Mesenchymal stem cell (in vitro differentiated cells and primary cell): ENCODE measurements around the gene ZSCAN22.
"Not testable (repeated sequence)": the region's sequence is repeated elsewhere in the genome, so short reads cannot be mapped to it uniquely, and the experiment has no call there.

Experiments
- DNase-seq: peaks from one replicate; pipeline ENCODE4 v3.0.0-alpha.2; 2013
- H2AFZ ChIP-seq: one replicate; pipeline ENCODE4 v1.6.1; 2013; ENCODE audit warnings: low read depth, mild to moderate bottlenecking, control low read depth, inconsistent platforms, low read length, moderate library complexity
- H2AK5ac ChIP-seq: 2 replicates; pipeline ENCODE4 v1.6.1; 2013; ENCODE audit warnings: low read length, moderate library complexity, mild to moderate bottlenecking, inconsistent platforms; ENCODE audit not compliant: severe bottlenecking
- H2BK120ac ChIP-seq: one replicate; pipeline ENCODE4 v1.6.1; 2013; ENCODE audit warnings: low read depth, mild to moderate bottlenecking, inconsistent platforms, low read length, moderate library complexity
- H2BK12ac ChIP-seq, 2 experiments: one replicate each; pipeline ENCODE4 v1.6.1; 2013; ENCODE audit warnings: inconsistent platforms in 2 of 2, low read length in 2 of 2, mild to moderate bottlenecking in 2 of 2, moderate library complexity in 2 of 2, control low read depth in 1 of 2
- H2BK15ac ChIP-seq: one replicate; pipeline ENCODE4 v1.6.1; 2013; ENCODE audit warnings: mild to moderate bottlenecking, low read depth, inconsistent platforms; ENCODE audit not compliant: poor library complexity, severe bottlenecking
- H2BK5ac ChIP-seq: 2 replicates; pipeline ENCODE4 v1.6.1; 2013; ENCODE audit warnings: low read depth, mild to moderate bottlenecking, low read length, control low read depth, inconsistent platforms; ENCODE audit not compliant: poor library complexity, severe bottlenecking
- H3K14ac ChIP-seq, 2 experiments: one replicate each; pipeline ENCODE4 v1.6.1; 2013; ENCODE audit warnings: inconsistent platforms in 2 of 2, low read length in 2 of 2, control low read depth in 1 of 2, mild to moderate bottlenecking in 1 of 2, moderate library complexity in 1 of 2
- H3K18ac ChIP-seq, 2 experiments: one replicate each; pipeline ENCODE4 v1.6.1; 2013; ENCODE audit warnings: inconsistent platforms in 2 of 2, low read length in 2 of 2, control low read depth in 1 of 2, low read depth in 1 of 2, mild to moderate bottlenecking in 1 of 2
- H3K23ac ChIP-seq, 2 experiments: one replicate each; pipeline ENCODE4 v1.6.1; 2013; ENCODE audit warnings: inconsistent platforms in 2 of 2, low read length in 2 of 2, mild to moderate bottlenecking in 2 of 2, moderate library complexity in 2 of 2, control low read depth in 1 of 2
- H3K27ac ChIP-seq: 2 replicates; pipeline ENCODE4 v1.5.1; 2013; ENCODE audit warnings: mild to moderate bottlenecking, moderate library complexity, low read length, control low read depth, inconsistent platforms; ENCODE audit not compliant: poor library complexity, severe bottlenecking
- H3K27me3 ChIP-seq, 2 experiments: 2 replicates each; pipeline versions ENCODE4 v1.6.1 to v1.7.0; 2013; ENCODE audit warnings: low read length in 2 of 2, mild to moderate bottlenecking in 2 of 2, moderate library complexity in 2 of 2, control low read depth in 1 of 2, inconsistent platforms in 1 of 2; ENCODE audit not compliant: control insufficient read depth in 1 of 2, insufficient read depth in 1 of 2
- H3K36me3 ChIP-seq, 2 experiments: 2 replicates each; pipeline versions ENCODE4 v1.6.1 to v1.7.0; 2013; ENCODE audit warnings: low read length in 2 of 2, control low read depth in 1 of 2, inconsistent platforms in 1 of 2, low read depth in 1 of 2, mild to moderate bottlenecking in 1 of 2; ENCODE audit not compliant: insufficient read depth in 2 of 2, control insufficient read depth in 1 of 2
- H3K4ac ChIP-seq, 2 experiments: one replicate each; pipeline ENCODE4 v1.6.1; 2013; ENCODE audit warnings: inconsistent platforms in 2 of 2, low read length in 2 of 2, mild to moderate bottlenecking in 2 of 2, moderate library complexity in 2 of 2, control low read depth in 1 of 2, low read depth in 1 of 2
- H3K4me1 ChIP-seq: 2 replicates; pipeline ENCODE4 v1.6.1; 2013; ENCODE audit warnings: low read depth, low read length, control low read depth; ENCODE audit not compliant: control insufficient read depth, insufficient read depth
- H3K4me2 ChIP-seq: 2 replicates; pipeline ENCODE4 v1.6.1; 2013; ENCODE audit warnings: low read length, mild to moderate bottlenecking, inconsistent platforms; ENCODE audit not compliant: poor library complexity, severe bottlenecking
- H3K4me3 ChIP-seq, 2 experiments: 2 replicates each; pipeline versions ENCODE4 v1.5.1 to v1.7.0; 2013; ENCODE audit warnings: low read length in 2 of 2, mild to moderate bottlenecking in 2 of 2, control low read depth in 1 of 2, low read depth in 1 of 2; ENCODE audit not compliant: insufficient read depth in 1 of 2
- H3K79me1 ChIP-seq: replicated peaks from 2 replicates; pipeline ENCODE4 v1.6.1; 2013; ENCODE audit warnings: mild to moderate bottlenecking, control low read depth, low read length, inconsistent platforms; ENCODE audit not compliant: poor library complexity, severe bottlenecking
- H3K9ac ChIP-seq: 2 replicates; pipeline ENCODE4 v1.7.0; 2013; ENCODE audit warnings: mild to moderate bottlenecking, low read length, moderate library complexity
- H3K9me3 ChIP-seq: 2 replicates; pipeline ENCODE4 v1.7.0; 2013; ENCODE audit warnings: mild to moderate bottlenecking, low read length; ENCODE audit not compliant: control insufficient read depth
- H4K8ac ChIP-seq: one replicate; pipeline ENCODE4 v1.6.1; 2013; ENCODE audit warnings: inconsistent platforms, mild to moderate bottlenecking, low read length, moderate library complexity
- H4K91ac ChIP-seq: one replicate; pipeline ENCODE4 v1.6.1; 2013; ENCODE audit warnings: mild to moderate bottlenecking, low read length, inconsistent platforms
- WGBS: methylation state at CpG from one replicate; pipeline ENCODE4 v1.1.7; 2013; ENCODE audit warnings: mixed read lengths; 5-methylcytosine and 5-hydroxymethylcytosine counted together

Gene ZSCAN22

DNA sequence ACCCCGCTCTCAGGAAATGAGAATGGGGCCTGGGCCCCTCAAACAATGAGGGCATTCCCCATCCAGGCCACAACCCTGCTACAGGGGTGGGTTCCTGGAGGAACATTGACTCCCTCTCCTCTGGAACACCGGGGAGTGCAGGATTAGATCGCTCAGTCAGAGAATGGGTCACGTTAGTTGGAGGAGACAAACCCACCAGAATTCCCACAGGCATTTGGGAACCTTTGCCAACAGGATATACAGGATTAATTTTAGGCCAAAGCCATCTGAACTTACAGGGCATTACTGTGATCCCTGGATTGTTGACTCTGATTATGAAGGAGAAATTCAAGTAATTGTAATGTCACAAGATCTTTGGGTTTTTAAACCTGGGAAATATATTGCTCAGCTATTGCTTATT lies 19.1 kb upstream of the ZSCAN22 start:
- H2BK120ac ChIP-seq = no peak overlapping the region
- no peaks in the 10 kb centered on the region for H3K27me3 ChIP-seq
- no peak overlapping the region for H4K8ac ChIP-seq
- H3K4me2 ChIP-seq = no peak overlapping the region
- H3K18ac ChIP-seq = no peak overlapping the region
- peaks cover 31 to 56% of the 10 kb centered on the region in 2 experiments for H3K36me3 ChIP-seq
- WGBS = 96% methylated on average over 4 of the region's 4 CpGs
- H3K4me1 ChIP-seq = peaks cover 3% of the 10 kb centered on the region
- no peak overlapping the region for H3K27ac ChIP-seq
- no peak overlapping the region for H3K4me3 ChIP-seq
- H4K91ac ChIP-seq = no peak overlapping the region
- no peak overlapping the region for H2AFZ ChIP-seq
- peaks cover 40% of the 10 kb centered on the region for H3K79me1 ChIP-seq
- no peak overlapping the region for H3K9ac ChIP-seq
- H3K4ac ChIP-seq = no peak overlapping the region
- H3K9me3 ChIP-seq = no peaks in the 10 kb centered on the region
- no peak for DNase-seq
- no peak overlapping the region for H2BK12ac ChIP-seq
- no peak overlapping the region for H2BK5ac ChIP-seq
- H2AK5ac ChIP-seq = no peak overlapping the region
- no peak overlapping the region for H3K23ac ChIP-seq
- no peak overlapping the region for H2BK15ac ChIP-seq
- H3K14ac ChIP-seq = no peak overlapping the region

DNA sequence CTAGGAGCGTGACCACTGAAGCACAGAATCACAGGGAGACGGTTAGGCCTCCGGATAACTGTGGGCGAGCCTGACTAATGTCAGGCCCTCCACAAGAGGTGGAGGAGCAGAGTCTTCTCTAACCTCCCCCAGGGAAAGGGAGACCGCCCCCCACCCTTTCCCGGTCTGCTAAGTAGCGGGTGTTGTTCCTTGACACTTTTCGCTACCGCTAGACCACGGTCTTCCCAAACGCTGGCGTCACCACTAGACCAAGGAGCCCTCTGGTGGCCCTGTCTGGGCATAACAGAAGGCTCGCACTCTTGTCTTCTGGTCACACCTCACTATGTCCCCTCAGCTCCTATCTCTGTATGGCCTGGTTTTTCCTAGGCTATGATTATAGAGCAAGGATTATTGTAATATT lies 16.1 kb upstream of the ZSCAN22 start:
- not testable (repeated sequence) for H4K8ac ChIP-seq, H3K27me3 ChIP-seq, H3K4me1 ChIP-seq, H3K18ac ChIP-seq, H2BK15ac ChIP-seq, H2AFZ ChIP-seq, H3K4ac ChIP-seq, H2BK5ac ChIP-seq, H2AK5ac ChIP-seq, H3K9me3 ChIP-seq, H3K4me2 ChIP-seq, H3K4me3 ChIP-seq, H2BK120ac ChIP-seq, H3K9ac ChIP-seq, H3K23ac ChIP-seq, H4K91ac ChIP-seq, H2BK12ac ChIP-seq, H3K14ac ChIP-seq, H3K27ac ChIP-seq
- peak; percentile 11 for DNase-seq
- peaks cover 45% of the 10 kb centered on the region for H3K79me1 ChIP-seq
- WGBS = 81% methylated on average over 10 of the region's 13 CpGs
- peaks cover 48 to 81% of the 10 kb centered on the region in 2 experiments for H3K36me3 ChIP-seq

DNA sequence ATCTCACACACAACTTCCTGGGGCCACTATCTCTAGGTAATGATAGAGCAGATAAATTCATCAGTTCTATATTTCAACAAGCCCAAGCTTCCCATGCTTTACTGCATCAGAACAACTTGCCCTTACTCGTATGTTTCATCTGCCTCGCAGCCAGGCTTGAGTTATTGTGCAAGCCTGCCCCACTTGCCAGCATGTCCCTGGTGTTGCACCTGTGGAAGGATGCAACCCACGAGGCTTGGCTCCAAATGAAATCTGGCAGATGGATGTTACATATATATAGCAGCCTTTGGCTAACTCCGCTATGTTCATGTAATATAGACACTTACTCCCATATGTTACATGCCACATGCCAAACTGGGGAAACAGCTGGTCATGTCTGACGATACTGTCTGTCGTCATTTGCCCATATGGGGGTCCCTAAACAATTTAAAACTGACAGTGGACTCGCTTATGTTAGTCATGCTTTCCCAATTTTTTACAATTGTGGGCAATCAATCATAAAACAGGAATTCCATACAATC lies 15.4 kb upstream of the ZSCAN22 start:
- Histone ChIP-seq H3K79me1 (peaks cover 41% of the 10 kb centered on the region), H3K4me1 (peaks cover 1% of the 10 kb centered on the region), H3K36me3 (peaks cover 54 to 86% of the 10 kb centered on the region in 2 experiments), H2AK5ac (no peak overlapping the region), H3K27ac (no peak overlapping the region), H3K23ac (no peak overlapping the region), H2BK5ac (no peak overlapping the region), H3K18ac (no peak overlapping the region), H2BK15ac (no peak overlapping the region), H3K4me3 (no peak overlapping the region), H2BK12ac (no peak overlapping the region), H3K9ac (no peak overlapping the region), H3K14ac (no peak overlapping the region), H3K9me3 (no peaks in the 10 kb centered on the region), H3K4ac (no peak overlapping the region), H4K91ac (no peak overlapping the region), H3K4me2 (no peak overlapping the region), H2BK120ac (no peak overlapping the region), H2AFZ (no peak overlapping the region), H4K8ac (no peak overlapping the region), H3K27me3 (no peaks in the 10 kb centered on the region)
- 97% methylated on average over 7 of the region's 7 CpGs for WGBS
- DNase-seq = no peak

DNA sequence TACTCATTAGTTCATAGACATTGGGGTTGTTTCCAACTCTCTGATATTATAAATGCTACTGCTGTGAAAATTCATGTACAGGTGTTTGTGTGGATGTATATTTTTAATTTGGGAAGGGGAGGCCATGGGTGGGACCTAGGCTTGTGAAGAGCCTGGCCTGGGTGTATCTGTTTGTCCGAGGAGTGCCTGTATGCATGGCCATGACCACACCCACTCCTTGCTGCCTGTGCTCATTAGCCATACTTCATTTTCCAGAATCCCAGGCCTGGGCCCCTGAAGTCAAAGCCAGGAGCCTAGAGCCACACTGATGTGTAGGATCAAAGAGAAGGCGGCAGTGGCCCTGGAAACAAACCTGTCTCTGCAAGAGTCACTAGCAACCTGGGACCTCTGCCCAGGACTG lies 11.2 kb upstream of the ZSCAN22 start:
- Histone ChIP-seq H3K18ac (no peak overlapping the region), H3K9ac (no peak overlapping the region), H2BK5ac (no peak overlapping the region), H2BK15ac (no peak overlapping the region), H2AK5ac (no peak overlapping the region), H3K4ac (no peak overlapping the region), H3K27me3 (no peaks in the 10 kb centered on the region), H3K4me3 (no peak overlapping the region), H3K4me2 (no peak overlapping the region), H2BK120ac (no peak overlapping the region), H2BK12ac (no peak overlapping the region), H3K4me1 (no peaks in the 10 kb centered on the region), H3K79me1 (peaks cover 36% of the 10 kb centered on the region), H4K8ac (no peak overlapping the region), H3K14ac (no peak overlapping the region), H3K27ac (no peak overlapping the region), H3K9me3 (no peaks in the 10 kb centered on the region), H4K91ac (no peak overlapping the region), H3K23ac (no peak overlapping the region), H3K36me3 (peaks cover 54 to 62% of the 10 kb centered on the region in 2 experiments), H2AFZ (no peak overlapping the region)
- 97% methylated on average over 2 of the region's 2 CpGs for WGBS
- DNase-seq = no peak
